Activated B cell treated with CpG ODN at 0.5 μM for 24 hours (primary cell): ENCODE results near the gene EN1. TPM values are rescaled to one million over a fixed set of nuclear protein-coding genes. Genes with fewer than 3 reads are reported as not detected.

Experiments used
- ATAC-seq: fragments of 200-7000 bp; cut with Tn5 transposase; one replicate; pipeline ENCODE4 v1.10.0; 2021; ENCODE audit warnings: low read depth, mild to moderate bottlenecking, moderate library complexity
- CTCF ChIA-PET: fragments of 350-600 bp; sonication (Branson Sonifier 250); formaldehyde crosslinking; loops from one replicate; lab custom pipeline; 2021; ENCODE audit warnings: antibody characterized with exemption; lab: Charles Lee
- POLR2A ChIA-PET: fragments of 350-600 bp; sonication (Branson Sonifier 250); formaldehyde crosslinking; loops from one replicate; lab custom pipeline; 2021; ENCODE audit warnings: antibody characterized with exemption; lab: Charles Lee
- DNase-seq: peaks from one replicate; pipeline ENCODE4 v3.0.0; 2022
- H3K27ac Mint-ChIP-seq: one replicate; pipeline ENCODE4 v1.8.0; 2020; ENCODE audit warnings: mixed read lengths
- H3K27me3 Mint-ChIP-seq: one replicate; pipeline ENCODE4 v1.8.0; 2021; ENCODE audit warnings: mixed read lengths
- H3K36me3 Mint-ChIP-seq: one replicate; pipeline ENCODE4 v1.8.0; 2021; ENCODE audit warnings: low read depth, mixed read lengths
- H3K4me1 Mint-ChIP-seq: one replicate; pipeline ENCODE4 v1.8.0; 2021; ENCODE audit warnings: mixed read lengths
- H3K4me3 Mint-ChIP-seq: one replicate; pipeline ENCODE4 v1.8.0; 2020; ENCODE audit warnings: mild to moderate bottlenecking, mixed read lengths
- H3K9me3 Mint-ChIP-seq: one replicate; pipeline ENCODE4 v1.8.0; 2020; ENCODE audit warnings: mixed read lengths
- intact Hi-C: fragments of 100-400 bp; cut with micrococcal nuclease; formaldehyde crosslinking; loops from one replicate; pipeline ENCODE4 v1.15.1; 2024
- total RNA-seq: library from RNA; stranded (reverse); gene quantifications from 2 replicates; pipeline ENCODE4 v1.2.3, GENCODE V29; 2022
- TF ChIP-seq, protein P1 (sequence below): fragments of 200-600 bp; IDR thresholded peaks from one replicate; pipeline ENCODE4 v1.8.0; 2022; ENCODE audit warnings: antibody characterized with exemption, mild to moderate bottlenecking

Gene EN1
- total RNA-seq, 1 donor from 2014 or later = not detected

DNA sequence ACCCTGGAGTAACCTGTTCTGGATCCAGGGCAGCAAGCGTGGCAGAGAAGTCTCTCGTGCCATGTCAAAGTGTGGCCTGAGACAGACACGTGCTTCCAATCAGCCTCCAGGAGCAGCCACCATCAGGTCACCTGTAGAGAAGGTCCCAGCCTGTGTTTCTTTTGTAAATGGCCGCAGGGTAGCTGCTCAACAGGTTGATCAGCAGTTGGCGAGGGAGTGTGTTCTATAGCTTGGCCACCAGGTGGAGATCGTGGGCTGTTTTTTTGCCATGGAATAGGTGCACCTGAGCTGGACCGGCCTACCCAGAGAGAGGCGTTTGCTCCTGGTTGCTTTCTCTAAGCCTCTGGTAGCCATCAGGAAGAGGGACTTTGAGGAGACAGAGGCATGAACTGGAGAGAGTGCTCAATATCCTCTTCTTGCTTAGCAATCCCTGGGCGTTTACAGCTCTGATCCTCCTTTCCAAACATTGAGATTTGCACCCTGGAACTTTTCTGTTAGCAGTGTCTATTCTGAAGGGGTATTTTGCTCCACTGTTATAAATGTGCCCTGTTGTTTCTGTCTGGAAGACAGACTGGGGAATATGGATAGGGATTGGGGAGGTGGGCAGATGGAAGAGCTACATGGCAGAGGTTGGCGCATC, 34.2 kb upstream of the EN1 start:
- peak; percentile 34 for DNase-seq
- Mint-ChIP-seq H3K27ac (no peak overlapping the region), H3K27me3 (peaks cover 20% of the 10 kb centered on the region), H3K36me3 (no peaks in the 10 kb centered on the region), H3K4me3 (no peak overlapping the region), H3K4me1 (peaks cover 8% of the 10 kb centered on the region), H3K9me3 (no peaks in the 10 kb centered on the region)
- TF ChIP-seq, protein P1, sequence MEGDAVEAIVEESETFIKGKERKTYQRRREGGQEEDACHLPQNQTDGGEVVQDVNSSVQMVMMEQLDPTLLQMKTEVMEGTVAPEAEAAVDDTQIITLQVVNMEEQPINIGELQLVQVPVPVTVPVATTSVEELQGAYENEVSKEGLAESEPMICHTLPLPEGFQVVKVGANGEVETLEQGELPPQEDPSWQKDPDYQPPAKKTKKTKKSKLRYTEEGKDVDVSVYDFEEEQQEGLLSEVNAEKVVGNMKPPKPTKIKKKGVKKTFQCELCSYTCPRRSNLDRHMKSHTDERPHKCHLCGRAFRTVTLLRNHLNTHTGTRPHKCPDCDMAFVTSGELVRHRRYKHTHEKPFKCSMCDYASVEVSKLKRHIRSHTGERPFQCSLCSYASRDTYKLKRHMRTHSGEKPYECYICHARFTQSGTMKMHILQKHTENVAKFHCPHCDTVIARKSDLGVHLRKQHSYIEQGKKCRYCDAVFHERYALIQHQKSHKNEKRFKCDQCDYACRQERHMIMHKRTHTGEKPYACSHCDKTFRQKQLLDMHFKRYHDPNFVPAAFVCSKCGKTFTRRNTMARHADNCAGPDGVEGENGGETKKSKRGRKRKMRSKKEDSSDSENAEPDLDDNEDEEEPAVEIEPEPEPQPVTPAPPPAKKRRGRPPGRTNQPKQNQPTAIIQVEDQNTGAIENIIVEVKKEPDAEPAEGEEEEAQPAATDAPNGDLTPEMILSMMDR = no peak
- intact Hi-C loops = loop anchor here (1.0 kb wide), 2 partner anchors 410 to 430 kb away; no protein-coding TSS in a partner anchor
- ATAC-seq = peak; percentile 81
- POLR2A ChIA-PET = no interaction called here
- CTCF ChIA-PET = interaction anchor here (0.7 to 3.9 kb wide), 19 partner anchors 8 to 835 kb away, joined by 3 to 29 read pairs (median 4); no protein-coding TSS in a partner anchor

DNA sequence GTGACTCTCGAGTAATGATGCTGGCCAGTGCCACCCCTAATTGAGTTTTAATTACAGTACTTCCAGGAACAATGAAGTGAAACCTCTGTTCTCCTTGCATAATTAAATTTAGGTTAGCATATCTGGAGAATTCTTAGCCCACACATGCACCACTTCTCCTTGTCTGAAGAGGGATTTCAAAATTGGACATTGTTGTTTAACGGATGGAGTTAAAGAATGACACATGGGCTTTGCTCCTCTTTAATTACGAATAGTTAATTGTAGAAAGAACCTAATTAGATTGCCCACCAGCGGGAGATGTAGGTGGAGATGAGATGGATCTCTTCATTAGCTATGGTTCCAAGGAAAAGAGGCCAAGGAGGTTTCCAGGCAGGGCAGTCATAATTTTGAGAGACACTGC, 33.1 kb upstream of the EN1 start:
- DNase-seq (no peak), ATAC-seq (no peak)
- no peak overlapping the region for H3K27ac Mint-ChIP-seq
- intact Hi-C loops = no loop called here
- ChIA-PET CTCF (interaction anchor here (1.2 to 3.9 kb wide), 4 partner anchors 384 to 597 kb away, joined by 4 to 29 read pairs (median 12); no protein-coding TSS in a partner anchor), POLR2A (no interaction called here)
- H3K9me3 Mint-ChIP-seq = no peaks in the 10 kb centered on the region
- H3K4me1 Mint-ChIP-seq = peaks cover 8% of the 10 kb centered on the region
- H3K27me3 Mint-ChIP-seq = peaks cover 25% of the 10 kb centered on the region
- TF ChIP-seq, protein P1 = no peak
- no peak overlapping the region for H3K4me3 Mint-ChIP-seq
- no peaks in the 10 kb centered on the region for H3K36me3 Mint-ChIP-seq

DNA sequence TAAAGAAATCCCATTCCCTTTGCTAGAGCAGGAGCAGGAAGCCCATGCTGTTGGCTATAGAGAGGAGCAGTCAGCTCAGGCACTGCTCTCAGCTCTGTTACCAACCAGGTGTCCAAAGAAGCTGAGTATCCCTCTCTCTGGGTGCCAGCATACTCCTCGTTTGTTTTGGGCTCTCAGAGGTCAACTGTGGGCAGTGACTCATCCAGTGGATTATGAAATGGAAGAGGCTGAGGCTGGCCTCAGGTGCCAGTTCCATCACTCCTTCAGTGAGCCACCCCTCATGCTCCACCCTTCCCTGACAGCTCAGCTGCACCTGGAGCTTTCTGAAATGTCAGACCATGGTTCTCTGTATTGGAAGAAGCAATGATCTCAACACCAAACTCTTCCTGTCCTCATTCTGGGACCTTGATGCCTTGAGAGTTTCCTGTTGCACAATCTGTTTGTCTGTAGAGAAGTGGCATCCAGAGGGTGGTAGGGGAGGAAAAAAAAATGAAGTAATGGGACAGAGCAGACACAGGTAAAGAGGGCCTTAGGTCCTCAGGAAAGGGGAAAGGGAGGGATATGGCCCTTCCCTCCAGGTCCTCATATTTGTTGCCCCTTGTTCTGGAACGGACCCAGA, 31.2 kb upstream of the EN1 start:
- H3K27me3 Mint-ChIP-seq = peaks cover 25% of the 10 kb centered on the region
- CTCF ChIA-PET = no interaction called here
- H3K36me3 Mint-ChIP-seq = no peaks in the 10 kb centered on the region
- H3K9me3 Mint-ChIP-seq = no peaks in the 10 kb centered on the region
- ATAC-seq (no peak), DNase-seq (no peak)
- peaks cover 8% of the 10 kb centered on the region for H3K4me1 Mint-ChIP-seq
- POLR2A ChIA-PET = no interaction called here
- no peak overlapping the region for H3K27ac Mint-ChIP-seq
- TF ChIP-seq, protein P1 = no peak
- intact Hi-C loops = no loop called here
- no peak overlapping the region for H3K4me3 Mint-ChIP-seq

DNA sequence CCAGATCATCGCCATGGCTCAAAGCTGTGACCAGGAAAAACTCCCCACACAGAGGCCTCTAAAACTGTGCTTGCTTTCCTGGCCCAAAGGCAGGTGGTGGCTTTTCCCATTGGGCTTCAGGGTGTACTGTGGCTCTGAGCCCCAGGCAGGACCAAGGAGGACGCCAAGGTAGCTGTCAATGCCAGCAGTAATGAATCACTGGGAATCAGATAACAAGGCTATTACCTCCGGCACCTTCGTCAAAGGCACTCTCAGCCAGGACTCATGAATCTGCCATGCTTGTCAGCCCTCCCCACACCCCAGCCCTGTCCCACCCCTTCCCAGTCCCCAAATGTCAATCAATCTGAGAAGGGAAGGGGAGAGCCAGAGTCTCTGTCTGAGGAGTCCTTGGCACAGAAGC, 27.9 kb upstream of the EN1 start:
- H3K36me3 Mint-ChIP-seq = no peaks in the 10 kb centered on the region
- H3K27ac Mint-ChIP-seq = no peak overlapping the region
- no peak overlapping the region for H3K4me3 Mint-ChIP-seq
- H3K4me1 Mint-ChIP-seq = no peaks in the 10 kb centered on the region
- H3K9me3 Mint-ChIP-seq = no peaks in the 10 kb centered on the region
- no peak for ATAC-seq
- CTCF ChIA-PET = no interaction called here
- POLR2A ChIA-PET = no interaction called here
- DNase-seq = no peak
- peaks cover 35% of the 10 kb centered on the region for H3K27me3 Mint-ChIP-seq
- intact Hi-C loops = no loop called here
- TF ChIP-seq, protein P1 = no peak

DNA sequence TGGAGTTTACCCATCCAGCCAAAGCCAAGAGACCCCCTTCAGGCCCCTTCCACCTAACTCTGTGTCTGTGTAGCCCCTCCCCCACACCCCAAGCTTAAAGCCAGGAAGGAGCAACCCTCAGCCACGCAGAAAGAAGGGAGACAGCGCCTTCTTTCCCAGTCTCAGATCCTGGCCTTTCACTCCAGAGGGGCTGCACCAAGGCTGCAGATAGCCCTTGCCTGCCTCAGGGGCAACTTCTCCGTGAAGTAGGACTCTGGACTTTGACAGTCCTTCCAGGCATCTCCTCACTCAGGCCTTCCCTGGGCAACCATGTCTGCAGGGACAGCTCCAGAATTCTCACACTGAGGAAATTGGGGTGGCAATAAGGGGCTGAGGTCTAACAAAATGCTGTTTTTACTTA, 26.9 kb upstream of the EN1 start:
- ATAC-seq (no peak), DNase-seq (no peak)
- Mint-ChIP-seq H3K27ac (no peak overlapping the region), H3K4me3 (no peak overlapping the region), H3K4me1 (no peaks in the 10 kb centered on the region), H3K9me3 (no peaks in the 10 kb centered on the region), H3K36me3 (no peaks in the 10 kb centered on the region), H3K27me3 (peaks cover 32% of the 10 kb centered on the region)
- intact Hi-C loops = no loop called here
- TF ChIP-seq, protein P1 = no peak
- POLR2A ChIA-PET = no interaction called here
- CTCF ChIA-PET = interaction anchor here (1.9 kb wide), 1 partner anchor 8 kb away, joined by 9 read pairs; no protein-coding TSS in a partner anchor
